H1 (cell line): ENCODE data around the gene OR2K2. TPM values are rescaled to one million over a fixed set of nuclear protein-coding genes. Genes with fewer than 3 reads are reported as not detected.
"Not testable (repeated sequence)": the region's sequence is repeated elsewhere in the genome, so short reads cannot be mapped to it uniquely, and the experiment has no call there.

ENCODE experiments used
- CTCF ChIA-PET: fragments of 300-600 bp; sonication (Branson Sonifier 250); formaldehyde crosslinking; loops from one replicate; lab custom pipeline; 2021; ENCODE audit not compliant: partially characterized antibody; lab: Charles Lee
- POLR2A ChIA-PET: fragments of 300-600 bp; sonication (Branson Sonifier 250); formaldehyde crosslinking; loops from one replicate; lab custom pipeline; 2021; ENCODE audit warnings: inconsistent platforms; ENCODE audit not compliant: partially characterized antibody; lab: Charles Lee
- DNase-seq, 2 experiments: peaks; one replicate each; pipeline versions ENCODE4 v3.0.0 to v3.0.0-alpha.2; 2010 to 2022; ENCODE audit warnings: low spot score in 2 of 2, low read depth in 1 of 2, mixed read lengths in 1 of 2
- FAIRE-seq: peaks from 2 replicates; lab custom pipeline; 2011; peaks lifted over from hg19 to GRCh38; lab: Jason Lieb, UNC
- H2AFZ ChIP-seq: 2 replicates; pipeline ENCODE4 v1.8.1; 2012; ENCODE audit warnings: low read length, inconsistent platforms
- H2AK5ac ChIP-seq: 2 replicates; pipeline ENCODE4 v1.6.1; 2013; ENCODE audit warnings: low read depth, low read length
- H2BK120ac ChIP-seq: replicated peaks from 2 replicates; pipeline ENCODE3; 2013; ENCODE audit warnings: low read depth, low read length, inconsistent platforms
- H2BK12ac ChIP-seq: 2 replicates; pipeline ENCODE4 v1.6.1; 2013; ENCODE audit warnings: low read depth, low read length
- H2BK15ac ChIP-seq: 2 replicates; pipeline ENCODE4 v1.6.1; 2013; ENCODE audit warnings: low read length
- H2BK20ac ChIP-seq: 2 replicates; pipeline ENCODE4 v1.6.1; 2013; ENCODE audit warnings: low read length
- H2BK5ac ChIP-seq: 2 replicates; pipeline ENCODE4 v1.6.1; 2013; ENCODE audit warnings: low read depth, low read length
- H3K14ac ChIP-seq: 2 replicates; pipeline ENCODE4 v1.6.1; 2013; ENCODE audit warnings: inconsistent platforms; ENCODE audit not compliant: insufficient read length
- H3K18ac ChIP-seq: 2 replicates; pipeline ENCODE4 v1.6.1; 2013; ENCODE audit warnings: low read length; ENCODE audit errors: extremely low read depth
- H3K23ac ChIP-seq: 2 replicates; pipeline ENCODE4 v1.6.1; 2013; ENCODE audit warnings: inconsistent platforms; ENCODE audit not compliant: insufficient read length
- H3K23me2 ChIP-seq: 2 replicates; pipeline ENCODE4 v1.6.1; 2013; ENCODE audit warnings: low read depth, low read length
- H3K27ac ChIP-seq: 2 replicates; pipeline ENCODE4 v1.6.1; 2011; ENCODE audit warnings: low read depth, low read length, inconsistent platforms
- H3K27me3 ChIP-seq, 4 experiments: replicated peaks in 1 of 4; 1 replicate in 1 of 4; 2 replicates in 3 of 4; pipeline versions ENCODE4 v1.6.1 to v1.8.1; 2011 to 2013; ENCODE audit warnings: low read length in 3 of 4, mild to moderate bottlenecking in 3 of 4, inconsistent platforms in 2 of 4, mixed read lengths in 2 of 4, moderate library complexity in 1 of 4; ENCODE audit not compliant: control insufficient read depth in 3 of 4, insufficient read depth in 3 of 4; ENCODE audit errors: extremely low read depth in 1 of 4
- H3K36me3 ChIP-seq, 4 experiments: 2 replicates each; pipeline versions ENCODE4 v1.6.1 to v1.8.1; 2011 to 2013; ENCODE audit warnings: mild to moderate bottlenecking in 4 of 4, low read length in 3 of 4, moderate library complexity in 2 of 4, control low read depth in 1 of 4, inconsistent platforms in 1 of 4; ENCODE audit not compliant: insufficient read depth in 4 of 4, control insufficient read depth in 2 of 4
- H3K4ac ChIP-seq: replicated peaks from 2 replicates; pipeline ENCODE3; 2013; ENCODE audit warnings: low read length, low read depth, mixed read lengths, inconsistent platforms; ENCODE audit not compliant: insufficient read length
- H3K4me1 ChIP-seq, 4 experiments: replicated peaks in 1 of 4; 1 replicate in 1 of 4; 2 replicates in 3 of 4; pipeline versions ENCODE4 v1.6.1 to v1.8.1; 2011 to 2013; ENCODE audit warnings: low read length in 3 of 4, inconsistent platforms in 2 of 4, mixed read lengths in 1 of 4; ENCODE audit not compliant: insufficient read depth in 4 of 4, control insufficient read depth in 3 of 4
- H3K4me2 ChIP-seq, 2 experiments: 2 replicates each; pipeline versions ENCODE4 v1.6.1 to v1.8.1; 2011 to 2013; ENCODE audit warnings: low read depth in 2 of 2, low read length in 2 of 2, control low read depth in 1 of 2, inconsistent platforms in 1 of 2, mild to moderate bottlenecking in 1 of 2; ENCODE audit not compliant: insufficient read depth in 1 of 2
- H3K4me3 ChIP-seq, 4 experiments: fragments of 200-600, 300-600 bp in 1 of 4; sonication (generic), shearing (Covaris generic), sonication (Bioruptor Twin) in 1 of 4; 2 replicates each; pipeline versions ENCODE4 v1.5.1 to v1.8.1; 2011 to 2016; ENCODE audit warnings: low read length in 4 of 4, low read depth in 3 of 4, control low read depth in 2 of 4, inconsistent platforms in 2 of 4, mild to moderate bottlenecking in 2 of 4, mixed read lengths in 1 of 4, moderate library complexity in 1 of 4; ENCODE audit not compliant: insufficient read depth in 2 of 4; ENCODE audit errors: extremely low read depth in 1 of 4
- H3K56ac ChIP-seq: replicated peaks from 2 replicates; pipeline ENCODE3; 2013; ENCODE audit warnings: low read depth, mild to moderate bottlenecking, mixed read lengths, low read length, inconsistent platforms; ENCODE audit not compliant: insufficient read length
- H3K79me1 ChIP-seq: 2 replicates; pipeline ENCODE4 v1.6.1; 2013; ENCODE audit warnings: low read depth, low read length, control low read depth
- H3K79me2 ChIP-seq, 2 experiments: 2 replicates each; pipeline versions ENCODE4 v1.6.1 to v1.8.1; 2012 to 2013; ENCODE audit warnings: low read length in 2 of 2, mild to moderate bottlenecking in 2 of 2, inconsistent platforms in 1 of 2; ENCODE audit not compliant: insufficient read depth in 2 of 2, control insufficient read depth in 1 of 2
- H3K9ac ChIP-seq, 4 experiments: replicated peaks in 1 of 4; 1 replicate in 1 of 4; 2 replicates in 3 of 4; pipeline versions ENCODE4 v1.6.1 to v1.8.1; 2011 to 2013; ENCODE audit warnings: low read depth in 3 of 4, low read length in 3 of 4, control low read depth in 2 of 4, mild to moderate bottlenecking in 2 of 4, moderate library complexity in 2 of 4, inconsistent platforms in 1 of 4; ENCODE audit errors: extremely low read depth in 1 of 4
- H3K9me3 ChIP-seq, 2 experiments: 2 replicates each; pipeline versions ENCODE4 v1.6.1 to v1.8.1; 2012 to 2013; ENCODE audit warnings: mild to moderate bottlenecking in 2 of 2, moderate library complexity in 2 of 2, control low read depth in 1 of 2, inconsistent platforms in 1 of 2, low read depth in 1 of 2, low read length in 1 of 2, mixed read lengths in 1 of 2; ENCODE audit not compliant: insufficient read depth in 2 of 2
- H4K20me1 ChIP-seq, 2 experiments: replicated peaks in 1 of 2; 2 replicates each; pipeline versions ENCODE3 to v1.8.1; 2011 to 2013; ENCODE audit warnings: inconsistent platforms in 2 of 2, low read length in 2 of 2, mild to moderate bottlenecking in 1 of 2; ENCODE audit not compliant: insufficient read depth in 2 of 2, control insufficient read depth in 1 of 2
- H4K5ac ChIP-seq: 2 replicates; pipeline ENCODE4 v1.6.1; 2013; ENCODE audit warnings: low read length, low read depth, mixed read lengths, inconsistent platforms; ENCODE audit not compliant: insufficient read length
- H4K8ac ChIP-seq: 2 replicates; pipeline ENCODE4 v1.8.0; 2013; ENCODE audit warnings: mild to moderate bottlenecking, moderate library complexity, low read length, inconsistent platforms; ENCODE audit not compliant: insufficient read depth; ENCODE audit errors: extremely low read depth
- H4K91ac ChIP-seq: replicated peaks from 2 replicates; pipeline ENCODE3; 2013; ENCODE audit warnings: low read length, mixed read lengths, inconsistent platforms; ENCODE audit not compliant: insufficient read length
- WGBS, 2 experiments: shearing (Covaris generic) in 1 of 2; methylation state at CpG; one replicate each; pipeline versions ENCODE4 v1.1.6 to v1.1.7; 2013 to 2015; ENCODE audit warnings: low lambda C conversion rate in 2 of 2, mixed read lengths in 2 of 2, inconsistent platforms in 1 of 2, low coverage in 1 of 2, missing lambda C conversion rate in 1 of 2; ENCODE audit not compliant: insufficient replicate concordance in 2 of 2, insufficient coverage in 1 of 2, insufficient read length in 1 of 2; ENCODE audit errors: extremely low coverage in 1 of 2, missing lambda C conversion rate in 1 of 2; 5-methylcytosine and 5-hydroxymethylcytosine counted together
- polyA plus RNA-seq, 7 experiments: library from polyadenylated mRNA; depleted of rRNA in 3 of 7; stranded (reverse) in 5 of 7; unstranded in 2 of 7; fragments of >200 nt in 5 of 7; fragments of 200-250 nt in 2 of 7; gene quantifications; 1 replicate in 5 of 7; 2 replicates in 1 of 7; 4 replicates in 1 of 7; pipeline versions ENCODE4 v1.2.1 to v1.2.3, GENCODE V29; 2011 to 2013; ENCODE audit warnings: missing spikeins in 2 of 7, mixed read lengths in 2 of 7
- total RNA-seq: library from RNA; stranded (reverse); fragmentation: NEBNext Ultra II Directional; extraction: Animal tissue kit (Norgen Biotek cat#: 25700); gene quantifications from 2 replicates; pipeline ENCODE4 v1.2.1, GENCODE V29; 2021

Gene OR2K2
- total and polyA plus RNA-seq, 2 of the 8 experiments (the other 6 are each of a cell fraction or from before 2014, with no cell fraction given) = not detected

GRCh38 chr9:111334318-111334863 lies 4.4 kb upstream of the OR2K2 start:
- POLR2A ChIA-PET = interaction anchor here (0.8 kb wide), 1 partner anchor 1127 kb away, joined by 3 read pairs; the partner anchor contains the start of gene C9orf152

More at GRCh38 chr9:111334318-111334863, 4.4 kb upstream of the OR2K2 start:
- FAIRE-seq, CTCF ChIA-PET, H3K4ac ChIP-seq, H3K79me1 ChIP-seq, H3K36me3 ChIP-seq, H3K4me2 ChIP-seq, H3K79me2 ChIP-seq, H4K8ac ChIP-seq, H3K4me1 ChIP-seq, DNase-seq, H4K91ac ChIP-seq, H3K9ac ChIP-seq, H3K27ac ChIP-seq, H4K5ac ChIP-seq, H2BK20ac ChIP-seq, H2BK15ac ChIP-seq, H3K9me3 ChIP-seq, H3K56ac ChIP-seq, H3K27me3 ChIP-seq, H2BK12ac ChIP-seq, H3K23ac ChIP-seq, H2BK120ac ChIP-seq, H3K23me2 ChIP-seq, H2BK5ac ChIP-seq, H2AK5ac ChIP-seq, H3K18ac ChIP-seq, H4K20me1 ChIP-seq, H3K14ac ChIP-seq, H3K4me3 ChIP-seq: not testable (repeated sequence)
- 78% methylated on average over 5 of the region's 5 CpGs; no CpG with 5 or more reads in 1 of the 2 experiments for WGBS, 2 experiments
- peak overlapping the region; percentile 81 for H2AFZ ChIP-seq
